LHCN-M2 (cell line): ENCODE measurements around the gene CPEB1. TPM values are rescaled to one million over a fixed set of nuclear protein-coding genes. Genes with fewer than 3 reads are reported as not detected.
A peak's percentile ranks its signal among the peaks of the same experiment; 100 is the strongest.

Experiments used
- DNase-seq: peaks from one replicate; pipeline ENCODE4 v3.0.0-alpha.2; 2012; ENCODE audit warnings: low read depth
- total RNA-seq: library from RNA; depleted of rRNA; stranded (reverse); fragments of >200 nt; gene quantifications from 2 replicates; pipeline ENCODE4 v1.2.3, GENCODE V29; 2014

Gene CPEB1
- total RNA-seq, 1 experiment from 2014 or later, result 6.0 TPM

GRCh38 chr15:82595203-82595602, 52.0 kb downstream of the CPEB1 start:
- DNase-seq, result no peak

- DNase-seq, result no peak
Observed at GRCh38 chr15:82587805-82588204, 59.4 kb downstream of the CPEB1 start.

GRCh38 chr15:82585072-82585471, 62.1 kb downstream of the CPEB1 start:
- DNase-seq, result no peak

GRCh38 chr15:82580713-82581112, 66.5 kb downstream of the CPEB1 start:
- DNase-seq, result no peak

- DNase-seq, result no peak
Observed at GRCh38 chr15:82575335-82575734, 71.8 kb downstream of the CPEB1 start.

- no peak for DNase-seq
Observed at GRCh38 chr15:82572986-82573385, 74.2 kb downstream of the CPEB1 start.

GRCh38 chr15:82572311-82572710, 74.9 kb downstream of the CPEB1 start:
- no peak for DNase-seq

GRCh38 chr15:82571722-82572222, 75.4 kb downstream of the CPEB1 start:
- peak; percentile 72 for DNase-seq

GRCh38 chr15:82570721-82571508, 76.2 kb downstream of the CPEB1 start:
- peak; percentile 62 for DNase-seq

- DNase-seq, result no peak
Observed at GRCh38 chr15:82569834-82570233, 77.3 kb downstream of the CPEB1 start.

- no peak for DNase-seq
Observed at GRCh38 chr15:82568986-82569385, 78.2 kb downstream of the CPEB1 start.

- DNase-seq, result no peak
Observed at GRCh38 chr15:82567661-82568060, 79.5 kb downstream of the CPEB1 start.

- no peak for DNase-seq
Observed at GRCh38 chr15:82566690-82567089, 80.5 kb downstream of the CPEB1 start.

- no peak for DNase-seq
Observed at GRCh38 chr15:82558502-82558901, 88.7 kb downstream of the CPEB1 start.

GRCh38 chr15:82556315-82557035, 90.7 kb downstream of the CPEB1 start:
- DNase-seq, result no peak

- no peak for DNase-seq
Observed at GRCh38 chr15:82554849-82555248, 92.3 kb downstream of the CPEB1 start.

- peak; percentile 24 for DNase-seq
Observed at GRCh38 chr15:82554351-82554750, 92.8 kb downstream of the CPEB1 start.

- no peak for DNase-seq
Observed at GRCh38 chr15:82553846-82554245, 93.3 kb downstream of the CPEB1 start.

- no peak for DNase-seq
Observed at GRCh38 chr15:82552861-82553260, 94.3 kb downstream of the CPEB1 start.

GRCh38 chr15:82551646-82552247, 95.4 kb downstream of the CPEB1 start:
- no peak for DNase-seq

GRCh38 chr15:82549199-82549665, 97.9 kb downstream of the CPEB1 start:
- DNase-seq, result no peak

GRCh38 chr15:82548700-82549099, 98.5 kb downstream of the CPEB1 start:
- DNase-seq, result peak; percentile 15
